ENCODE results near the gene USP37.

Gene USP37

GRCh38 chr2:218419630-218420216, 148.4 kb downstream of the USP37 start:
- ATAC-seq: no peak
- TF ChIP-seq CSDC2 (CRISPR knock-in tag; IDR thresholded peaks at IDR 0.05): no peak
- TF ChIP-seq PPARA (CRISPR knock-in tag; IDR thresholded peaks at IDR 0.05; ENCODE audit: borderline replicate concordance): no peak
- no peak for TF ChIP-seq SNAI2 (CRISPR knock-in tag; IDR thresholded peaks at IDR 0.05)
- no peak for TF ChIP-seq PATZ1 (CRISPR knock-in tag; IDR thresholded peaks at IDR 0.05; ENCODE audit: borderline replicate concordance)
- no peak for TF ChIP-seq ZNF8 (CRISPR knock-in tag; IDR thresholded peaks at IDR 0.05)
- no peak for TF ChIP-seq RARB (CRISPR knock-in tag; IDR thresholded peaks at IDR 0.05)
- TF ChIP-seq ISL1 (CRISPR knock-in tag; IDR thresholded peaks at IDR 0.05): no peak
- TF ChIP-seq ZC3H10 (CRISPR knock-in tag; IDR thresholded peaks at IDR 0.05): no peak
- TF ChIP-seq ESRRG (CRISPR knock-in tag; IDR thresholded peaks at IDR 0.05): no peak
- no peak for TF ChIP-seq ZFP3 (CRISPR knock-in tag; IDR thresholded peaks at IDR 0.05)
- TF ChIP-seq POU6F1 (CRISPR knock-in tag; IDR thresholded peaks at IDR 0.05; ENCODE audit: borderline replicate concordance, low read depth): no peak
- TF ChIP-seq TSHZ2 (CRISPR knock-in tag; IDR thresholded peaks at IDR 0.05): no peak
- no peak for TF ChIP-seq ZNF70 (CRISPR knock-in tag; IDR thresholded peaks at IDR 0.05)
- TF ChIP-seq OSR1 (CRISPR knock-in tag; IDR thresholded peaks at IDR 0.05): no peak
- TF ChIP-seq TCF4 (CRISPR knock-in tag; IDR thresholded peaks at IDR 0.05; ENCODE audit: borderline replicate concordance): no peak
- no peak for TF ChIP-seq ZFP30 (CRISPR knock-in tag; IDR thresholded peaks at IDR 0.05)
- no peak for TF ChIP-seq CREB5 (CRISPR knock-in tag; IDR thresholded peaks at IDR 0.05; ENCODE audit: low read depth)
- TF ChIP-seq TOX (CRISPR knock-in tag; IDR thresholded peaks at IDR 0.05; ENCODE audit: borderline replicate concordance): no peak
- TF ChIP-seq GLIS3 (CRISPR knock-in tag; IDR thresholded peaks at IDR 0.05): no peak
- TF ChIP-seq BACH2 (CRISPR knock-in tag; IDR thresholded peaks at IDR 0.05; ENCODE audit: borderline replicate concordance): no peak

GRCh38 chr2:218418717-218419458, 149.3 kb downstream of the USP37 start, which contains the start of gene VIL1:
TSS of gene VIL1 (plus strand) at chr2:218419123. CDS start at chr2:218423779, 4,656 bp downstream.
- ATAC-seq: no peak
- TF ChIP-seq BACH2 (CRISPR knock-in tag; IDR thresholded peaks at IDR 0.05; ENCODE audit: borderline replicate concordance) (no peak), CSDC2 (CRISPR knock-in tag; IDR thresholded peaks at IDR 0.05) (no peak), ZFP3 (CRISPR knock-in tag; IDR thresholded peaks at IDR 0.05) (no peak), ZNF8 (CRISPR knock-in tag; IDR thresholded peaks at IDR 0.05) (no peak), CSRNP3 (CRISPR knock-in tag; IDR thresholded peaks at IDR 0.05) (no peak), TCF4 (CRISPR knock-in tag; IDR thresholded peaks at IDR 0.05; ENCODE audit: borderline replicate concordance) (no peak), ZNF565 (CRISPR knock-in tag; conservative IDR thresholded peaks at IDR 0.05; ENCODE audit: low read depth) (no peak), OSR1 (CRISPR knock-in tag; IDR thresholded peaks at IDR 0.05) (no peak), ZFP30 (CRISPR knock-in tag; IDR thresholded peaks at IDR 0.05) (no peak), SNAI2 (CRISPR knock-in tag; IDR thresholded peaks at IDR 0.05) (no peak), PPARA (CRISPR knock-in tag; IDR thresholded peaks at IDR 0.05; ENCODE audit: borderline replicate concordance) (no peak)

Data from SK-N-SH treated with all-trans-retinoic acid at 6 μM for 48 hours (cell line).